GM12878 (cell line): ENCODE data around the gene OMP. TPM values are rescaled to one million over a fixed set of nuclear protein-coding genes. Genes with fewer than 3 reads are reported as not detected.

ENCODE experiments used
- ATAC-seq: fragments of 200-7000 bp; cut with Tn5 transposase; 3 replicates; pipeline ENCODE4 v1.9.1; 2020; ENCODE audit warnings: mild to moderate bottlenecking, moderate library complexity
- BruUV-seq: library from RNA; stranded (reverse); fragments of 400-500 nt; replicated peaks from 2 replicates; lab custom pipeline; 2021; lab: Mats Ljungman, UMichigan
- CTCF ChIA-PET: fragments of 300-600 bp; sonication (Branson Sonifier 250); formaldehyde crosslinking; extraction: SDS; loops from one replicate; lab custom pipeline; 2021; ENCODE audit warnings: inconsistent platforms; lab: Yijun Ruan, JAX
- POLR2A ChIA-PET: fragments of 350-600 bp; formaldehyde crosslinking; extraction: SDS; loops from one replicate; lab custom pipeline; 2021; ENCODE audit warnings: inconsistent platforms; lab: Charles Lee
- RAD21 ChIA-PET: fragments of 300-600 bp; sonication (Branson Sonifier 250); formaldehyde crosslinking; loops from one replicate; lab custom pipeline; 2023; ENCODE audit warnings: antibody characterized with exemption; ENCODE audit not compliant: unreplicated experiment; lab: Charles Lee
- SMC1A ChIA-PET: fragments of 300-600 bp; sonication (Branson Sonifier 250); formaldehyde crosslinking; loops from one replicate; lab custom pipeline; 2023; ENCODE audit not compliant: unreplicated experiment, uncharacterized antibody; lab: Charles Lee
- DNase-seq: peaks from one replicate; pipeline ENCODE4 v3.0.0-alpha.2; 2011; ENCODE audit warnings: low read depth, low spot score
- FAIRE-seq: peaks from 3 replicates; lab custom pipeline; 2011; peaks lifted over from hg19 to GRCh38; lab: Jason Lieb, UNC
- H2AFZ ChIP-seq: 2 replicates; pipeline ENCODE4 v1.6.0; 2011; ENCODE audit warnings: low read depth, low read length, control low read depth; ENCODE audit not compliant: control insufficient read depth
- H3K27ac ChIP-seq: 2 replicates; pipeline ENCODE4 v1.5.1; 2011; ENCODE audit warnings: control low read depth; ENCODE audit not compliant: control insufficient read depth, insufficient read depth
- H3K27me3 ChIP-seq, 2 experiments: replicated peaks in 1 of 2; 2 replicates each; pipeline versions ENCODE4 v1.6.0 to v1.6.1; 2011; ENCODE audit warnings: low read length in 1 of 2; ENCODE audit not compliant: control insufficient read depth in 2 of 2, insufficient read depth in 2 of 2
- H3K36me3 ChIP-seq, 2 experiments: 2 replicates each; pipeline ENCODE4 v1.5.1; 2011; ENCODE audit warnings: low read length in 1 of 2; ENCODE audit not compliant: control insufficient read depth in 2 of 2, insufficient read depth in 2 of 2
- H3K4me1 ChIP-seq: 2 replicates; pipeline ENCODE4 v1.6.1; 2011; ENCODE audit warnings: mild to moderate bottlenecking, low read length, moderate library complexity, mixed read lengths; ENCODE audit not compliant: control insufficient read depth, insufficient read depth
- H3K4me2 ChIP-seq: 2 replicates; pipeline ENCODE4 v1.6.0; 2011; ENCODE audit warnings: control low read depth; ENCODE audit not compliant: control insufficient read depth, insufficient read depth
- H3K4me3 ChIP-seq: fragments of 200-600 bp; sonication (generic); 2 replicates; pipeline ENCODE4 v1.5.1; 2016
- H3K79me2 ChIP-seq: 2 replicates; pipeline ENCODE4 v1.6.0; 2011; ENCODE audit warnings: low read length; ENCODE audit not compliant: control insufficient read depth, insufficient read depth
- H3K9ac ChIP-seq: 2 replicates; pipeline ENCODE4 v1.8.0; 2011; ENCODE audit warnings: low read length, control low read depth, mixed read lengths; ENCODE audit not compliant: control insufficient read depth, insufficient read depth
- H3K9me3 ChIP-seq: replicated peaks from 3 replicates; pipeline ENCODE4 v1.5.1; 2011; ENCODE audit warnings: mild to moderate bottlenecking, low read length; ENCODE audit not compliant: control insufficient read depth, insufficient read depth
- H4K20me1 ChIP-seq: 2 replicates; pipeline ENCODE4 v1.6.0; 2011; ENCODE audit not compliant: control insufficient read depth, insufficient read depth
- IRF5 ChIP-seq: fragments of 450-650 bp; IDR thresholded peaks from 2 replicates; pipeline ENCODE4 v1.6.1; 2017; ENCODE audit warnings: borderline replicate concordance
- MAX ChIP-seq: IDR thresholded peaks from 2 replicates; pipeline ENCODE4 v1.6.1; 2012; ENCODE audit warnings: low read depth, low read length, improper control_type of control experiment
- PAX8 ChIP-seq: fragments of 450-650 bp; IDR thresholded peaks from 2 replicates; pipeline ENCODE4 v1.6.1; 2017; ENCODE audit warnings: mild to moderate bottlenecking, moderate library complexity
- ZBTB11 ChIP-seq: fragments of 450-650 bp; formaldehyde crosslinking; IDR thresholded peaks from 2 replicates; pipeline ENCODE4 v1.5.0; 2022; ENCODE audit warnings: mild to moderate bottlenecking, missing genetic modification characterization
- ZNF622 ChIP-seq: fragments of 450-650 bp; IDR thresholded peaks from 2 replicates; pipeline ENCODE4 v1.6.1; 2017; ENCODE audit warnings: mild to moderate bottlenecking, inconsistent platforms
- WGBS: methylation state at CpG from one replicate; pipeline ENCODE4 v1.1.6; 2016; ENCODE audit warnings: low lambda C conversion rate; ENCODE audit not compliant: insufficient replicate concordance, insufficient coverage; ENCODE audit errors: missing lambda C conversion rate; 5-methylcytosine and 5-hydroxymethylcytosine counted together
- in situ Hi-C: fragments of 300-500 bp; cut with MboI; formaldehyde crosslinking; loops from 9 replicates; pipeline ENCODE4 v1.14.3; 2018; ENCODE audit warnings: mixed read lengths
- intact Hi-C: fragments of 100-400 bp; cut with micrococcal nuclease; formaldehyde crosslinking; loops from one replicate; pipeline ENCODE4 v1.14.2; 2022; ENCODE audit not compliant: unreplicated experiment
- polyA plus RNA-seq, 11 experiments: library from polyadenylated mRNA; depleted of rRNA in 4 of 11; unstranded in 6 of 11; stranded (reverse) in 5 of 11; fragments of >200 nt; fragmentation: Nextera tagmentation in 4 of 11; fragmentation: Illumina TruSeq in 1 of 11; extraction: Ambion mirVana in 4 of 11; extraction: Trizol in 1 of 11; gene quantifications; 1 replicate in 1 of 11; 2 replicates in 10 of 11; pipeline versions ENCODE4 v1.2.1 to v1.2.3, GENCODE V29; 2011 to 2016; ENCODE audit warnings: inconsistent platforms in 2 of 11, missing spikeins in 2 of 11, low read depth in 1 of 11
- total RNA-seq, 4 experiments: library from RNA; depleted of rRNA in 3 of 4; stranded (reverse); fragments of >200 nt in 3 of 4; fragmentation: Illumina TruSeq in 1 of 4; extraction: Trizol in 1 of 4; gene quantifications; 2 replicates each; pipeline versions ENCODE4 v1.2.1 to v1.2.3, GENCODE V29; 2013 to 2021
- TF ChIP-seq, protein P1 (sequence below): fragments of 450-650 bp; IDR thresholded peaks from 2 replicates; pipeline ENCODE4 v1.6.1; 2016; ENCODE audit warnings: mild to moderate bottlenecking

The OMP gene
- total and polyA plus RNA-seq, 10 of the 15 experiments (the other 5 are each of a cell fraction or from before 2014, with no cell fraction given), result not detected

DNA sequence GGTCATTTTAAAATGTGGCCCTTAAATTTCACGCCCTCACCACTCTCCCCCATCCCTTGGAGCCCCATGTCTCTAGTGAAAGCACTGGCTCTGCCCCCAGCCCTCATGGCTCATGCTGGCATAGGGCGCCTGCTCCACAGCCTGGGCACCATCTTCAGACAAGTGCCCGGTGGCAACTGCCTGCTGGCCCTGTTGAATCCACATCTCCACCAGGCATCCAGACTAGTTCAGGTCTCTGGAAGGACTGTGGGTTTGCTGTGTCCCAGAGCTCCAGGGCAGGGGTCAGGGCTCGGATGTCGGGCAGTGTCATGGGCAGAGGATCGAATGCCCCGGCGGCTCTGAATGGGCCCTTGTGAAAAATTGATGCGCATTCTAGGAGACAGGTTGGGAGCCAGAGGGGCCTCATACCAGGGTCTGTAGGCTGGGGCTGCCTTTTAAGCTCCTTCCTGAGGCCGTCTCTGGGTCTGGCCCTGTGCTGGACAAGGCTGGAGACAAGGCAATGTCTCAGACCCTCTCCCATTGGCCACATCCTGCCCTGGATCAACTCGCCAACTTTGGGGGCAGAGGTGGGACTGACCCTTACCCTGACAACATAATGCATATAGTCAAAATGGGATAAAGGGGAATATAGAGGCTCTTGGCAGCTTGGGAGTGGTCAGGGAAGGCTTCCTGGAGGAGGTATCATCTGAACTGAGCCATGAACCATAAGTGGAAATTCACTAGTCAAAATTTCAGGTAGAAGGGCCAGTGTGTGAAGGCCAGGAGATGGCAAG, 26.6 kb downstream of the OMP start:
- Histone ChIP-seq H3K4me3 (no peak overlapping the region), H3K9ac (no peak overlapping the region), H3K9me3 (no peaks in the 10 kb centered on the region), H4K20me1 (no peaks in the 10 kb centered on the region), H3K27ac (no peak overlapping the region), H3K4me2 (no peak overlapping the region), H3K79me2 (no peaks in the 10 kb centered on the region), H2AFZ (no peak overlapping the region), H3K36me3 (no peaks in the 10 kb centered on the region)
- no TSS peak for BruUV-seq
- DNase-seq (no peak), ATAC-seq (no peak)
- ChIA-PET RAD21 (no interaction called here), POLR2A (no interaction called here)
- intact Hi-C loops, result loop anchor here (5.0 kb wide), 1 partner anchor 418 kb away; no protein-coding TSS in a partner anchor
- TF ChIP-seq ZBTB11 (CRISPR knock-in tag) (no peak), ZNF622 (no peak), PAX8 (no peak), IRF5 (no peak), MAX (no peak)
- TF ChIP-seq, protein P1, sequence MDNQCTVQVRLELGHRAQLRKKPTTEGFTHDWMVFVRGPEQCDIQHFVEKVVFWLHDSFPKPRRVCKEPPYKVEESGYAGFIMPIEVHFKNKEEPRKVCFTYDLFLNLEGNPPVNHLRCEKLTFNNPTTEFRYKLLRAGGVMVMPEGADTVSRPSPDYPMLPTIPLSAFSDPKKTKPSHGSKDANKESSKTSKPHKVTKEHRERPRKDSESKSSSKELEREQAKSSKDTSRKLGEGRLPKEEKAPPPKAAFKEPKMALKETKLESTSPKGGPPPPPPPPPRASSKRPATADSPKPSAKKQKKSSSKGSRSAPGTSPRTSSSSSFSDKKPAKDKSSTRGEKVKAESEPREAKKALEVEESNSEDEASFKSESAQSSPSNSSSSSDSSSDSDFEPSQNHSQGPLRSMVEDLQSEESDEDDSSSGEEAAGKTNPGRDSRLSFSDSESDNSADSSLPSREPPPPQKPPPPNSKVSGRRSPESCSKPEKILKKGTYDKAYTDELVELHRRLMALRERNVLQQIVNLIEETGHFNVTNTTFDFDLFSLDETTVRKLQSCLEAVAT, result no peak
- TF ChIP-seq, all 136 proteins: peak for 0
- in situ Hi-C loops, result no loop called here
- SMC1A ChIA-PET, result no interaction called here
- H3K27me3 ChIP-seq, result peaks cover 0 to 3% of the 10 kb centered on the region in 2 experiments; a peak in 2 of 4 replicates
- no peak for FAIRE-seq
- CTCF ChIA-PET, result interaction anchor here (0.6 to 3.6 kb wide), 4 partner anchors 58 to 532 kb away, joined by 4 to 50 read pairs (median 12); no protein-coding TSS in a partner anchor
- 0 out of 2 replicates have a peak, but pooled peaks cover 3% of the 10 kb centered on the region for H3K4me1 ChIP-seq
- WGBS, result 54% methylated on average over 11 of the region's 11 CpGs
